GM08714 (cell line): ENCODE data around the gene HVCN1.

Experiments used
- H3K4me3 ChIP-seq: fragments of 200-500 bp; sonication (Bioruptor generic); 2 replicates; pipeline ENCODE4 v1.5.1; 2014; ENCODE audit warnings: mild to moderate bottlenecking, low read length, inconsistent platforms
- ZNF274 ChIP-seq: IDR thresholded peaks from 2 replicates; pipeline ENCODE4 v1.6.1; 2012; ENCODE audit warnings: mild to moderate bottlenecking, low read depth, low read length

Gene HVCN1

GRCh38 chr12:110718222-110718908 is 29.4 kb upstream of the HVCN1 start:
- no peak for TF ChIP-seq ZNF274
- H3K4me3 ChIP-seq: no peak overlapping the region

DNA sequence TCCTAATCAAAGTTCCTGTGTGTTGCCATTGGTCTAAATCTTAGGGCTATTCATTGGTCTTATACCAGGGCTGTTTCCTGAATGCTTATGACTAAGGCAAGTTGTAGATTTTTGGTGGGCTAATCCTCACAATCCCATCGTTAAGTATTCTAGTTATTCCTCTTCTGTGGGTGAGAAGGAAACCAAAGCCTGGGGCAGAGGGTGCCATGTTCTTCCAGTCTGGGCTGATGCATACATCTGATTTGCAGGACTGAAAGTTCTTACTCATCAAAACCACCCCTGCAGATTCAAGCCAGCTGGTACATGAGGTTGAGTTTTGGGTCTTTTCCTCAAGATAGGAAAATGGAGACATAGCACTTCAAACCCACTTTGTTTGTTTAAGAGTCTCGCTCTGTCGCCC is 28.1 kb upstream of the HVCN1 start:
- no peak for TF ChIP-seq ZNF274
- no peak overlapping the region for H3K4me3 ChIP-seq

DNA sequence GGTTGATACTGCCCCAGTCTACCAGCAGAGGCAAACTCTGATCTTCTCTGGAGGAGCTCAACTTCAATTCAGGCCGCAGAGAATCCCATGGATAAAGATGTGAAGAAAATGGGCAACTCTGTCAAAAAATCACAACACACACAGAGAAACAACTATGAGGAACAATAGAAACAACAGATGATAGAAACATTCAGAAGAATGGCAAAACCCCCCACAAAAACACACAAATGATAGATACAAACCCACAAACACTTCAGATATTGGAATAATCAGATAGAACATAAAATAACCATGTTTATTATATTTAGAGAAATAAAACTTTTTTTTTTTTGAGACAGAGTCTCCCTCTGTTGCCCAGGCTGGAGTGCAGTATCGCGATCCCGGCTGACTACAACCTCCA is 20.0 kb upstream of the HVCN1 start:
- no peak overlapping the region for H3K4me3 ChIP-seq
- TF ChIP-seq ZNF274: no peak

DNA sequence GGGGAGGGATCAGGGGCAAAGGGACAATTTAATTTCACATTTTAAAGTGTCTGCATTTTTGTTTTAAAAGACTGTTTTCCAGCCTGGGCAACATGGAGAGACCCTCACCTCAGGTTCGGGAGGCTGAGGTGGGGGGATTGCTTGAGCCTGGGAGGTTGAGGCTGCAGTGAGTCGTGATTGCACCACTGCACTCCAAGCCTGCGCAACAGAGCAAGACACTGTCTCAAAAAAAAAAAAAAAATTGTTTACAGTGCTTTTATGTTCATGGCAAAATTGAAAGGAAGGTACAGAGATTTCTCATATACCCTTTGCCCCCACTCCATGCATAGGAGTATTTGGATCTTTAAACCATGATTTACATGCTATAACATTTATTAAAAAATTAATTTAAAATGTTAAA is 16.4 kb upstream of the HVCN1 start:
- TF ChIP-seq ZNF274: no peak
- H3K4me3 ChIP-seq: no peak overlapping the region

- H3K4me3 ChIP-seq: no peak overlapping the region
- TF ChIP-seq ZNF274: no peak
Observed at GRCh38 chr12:110704750-110705149, 15.8 kb upstream of the HVCN1 start.

DNA sequence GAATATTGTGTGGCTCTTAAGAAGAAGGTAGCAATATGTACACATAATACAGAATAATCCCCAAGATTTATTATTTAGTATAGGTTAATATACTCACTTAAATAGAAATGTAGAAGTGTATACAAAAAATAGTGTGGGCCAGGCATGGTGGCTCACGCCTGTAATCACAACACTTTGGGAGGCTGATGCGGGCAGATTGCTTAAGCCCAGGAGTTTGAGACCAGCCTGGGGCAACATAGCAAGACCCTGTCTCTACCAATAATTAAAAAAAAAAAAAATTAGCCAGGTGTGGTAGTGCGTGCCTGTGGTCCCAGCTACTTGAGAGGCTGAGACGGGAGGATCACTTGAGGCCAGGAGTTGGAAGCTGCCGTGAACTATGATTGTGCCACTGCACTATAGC is 15.3 kb upstream of the HVCN1 start:
- TF ChIP-seq ZNF274: no peak
- no peak overlapping the region for H3K4me3 ChIP-seq

DNA sequence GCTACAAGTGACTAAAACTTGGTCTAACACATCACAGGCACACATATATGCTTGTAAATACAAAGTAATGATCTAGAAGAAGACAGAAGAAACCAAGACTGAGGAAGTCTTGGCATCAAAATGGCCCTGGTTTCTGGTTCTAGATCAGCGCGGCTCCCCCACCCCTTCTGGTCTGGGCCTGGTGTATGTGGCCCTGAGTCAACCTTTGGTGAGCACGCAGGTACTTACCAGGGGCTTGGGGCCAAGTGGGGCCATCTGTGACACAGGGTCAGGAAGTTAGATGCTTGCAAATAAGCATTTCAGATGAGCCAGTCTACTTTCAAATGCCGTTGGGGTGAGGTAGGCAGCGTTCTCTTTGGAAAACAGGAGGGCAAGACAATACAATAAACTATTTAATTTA is 13.2 kb upstream of the HVCN1 start:
- TF ChIP-seq ZNF274: no peak
- H3K4me3 ChIP-seq: no peak overlapping the region

DNA sequence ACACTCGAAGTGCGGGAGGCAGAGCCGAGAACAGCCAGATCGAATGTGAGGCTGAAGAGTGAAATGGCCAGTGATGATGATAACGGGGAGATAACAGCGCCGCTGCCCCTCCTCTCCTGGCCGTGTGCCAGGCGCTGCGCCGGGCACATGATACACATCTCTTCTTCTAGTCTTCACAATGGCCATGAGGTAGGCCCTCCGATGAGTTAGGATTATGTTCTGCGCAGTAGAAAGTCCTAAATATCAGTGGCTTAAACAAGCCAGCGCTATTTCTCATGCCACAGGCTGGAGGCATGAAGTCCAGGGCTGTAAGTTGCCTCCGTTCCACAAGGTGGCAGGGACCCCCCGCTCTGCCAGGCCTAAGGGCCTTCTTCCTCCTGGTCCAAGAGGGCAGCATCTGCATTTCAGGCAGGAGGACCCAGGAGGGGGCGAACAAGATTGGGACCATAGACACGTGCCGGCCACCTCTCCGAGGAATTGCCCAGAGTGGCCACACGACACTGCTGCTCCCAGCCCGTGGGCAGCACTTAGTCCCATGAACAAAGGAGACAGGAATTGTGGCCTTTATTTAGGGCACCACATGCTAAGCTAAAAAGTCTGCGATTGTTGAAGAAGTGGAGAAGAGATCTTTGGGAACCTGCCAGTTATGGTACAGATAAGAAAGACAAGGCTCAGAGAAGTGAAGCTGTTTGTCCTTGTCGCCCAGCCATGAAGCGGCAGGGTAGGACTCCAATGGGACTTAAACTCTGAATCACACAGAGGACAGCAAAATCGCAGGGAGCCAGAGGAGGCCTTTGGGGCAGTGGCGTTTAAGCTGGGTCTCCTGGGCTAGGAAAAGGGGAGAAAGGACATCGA is 10.9 kb upstream of the HVCN1 start:
- TF ChIP-seq ZNF274: no peak
- H3K4me3 ChIP-seq: no peak overlapping the region

DNA sequence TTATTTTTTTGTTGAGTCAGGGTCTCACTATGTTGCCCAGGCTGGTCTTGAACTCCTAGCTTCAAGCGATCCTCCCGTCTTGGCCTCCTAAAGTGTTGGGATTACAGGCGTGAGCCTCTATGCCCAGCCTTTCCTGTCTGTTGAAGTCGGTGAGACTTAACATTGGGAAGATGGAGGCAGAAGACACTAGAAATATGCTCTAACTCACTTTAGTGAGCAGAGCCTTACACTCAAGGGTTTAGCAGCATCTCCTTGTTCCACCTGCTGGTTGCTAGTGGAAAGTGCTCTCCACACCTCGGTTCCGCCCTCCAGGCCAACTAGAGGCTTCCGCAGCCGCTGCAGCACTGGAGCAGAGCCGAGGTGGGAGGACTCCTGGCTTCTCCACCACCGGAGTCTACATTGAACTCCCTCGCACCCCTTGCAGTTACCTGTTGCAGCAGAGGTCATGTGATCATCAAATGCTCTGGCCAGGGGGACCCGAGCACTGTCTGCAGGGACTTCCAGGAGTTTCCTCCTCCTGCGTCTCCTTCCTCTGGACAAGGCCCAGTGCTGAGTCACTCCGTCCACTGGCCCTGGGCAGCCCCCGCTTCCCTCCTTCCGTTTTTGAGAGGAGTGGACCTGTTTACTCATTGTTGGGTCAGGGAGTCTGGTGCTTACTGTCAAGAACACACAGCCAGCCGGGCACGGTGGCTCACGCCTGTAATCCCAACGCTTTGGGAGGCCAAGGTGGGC is 9.4 kb upstream of the HVCN1 start:
- H3K4me3 ChIP-seq: no peak overlapping the region
- no peak for TF ChIP-seq ZNF274

DNA sequence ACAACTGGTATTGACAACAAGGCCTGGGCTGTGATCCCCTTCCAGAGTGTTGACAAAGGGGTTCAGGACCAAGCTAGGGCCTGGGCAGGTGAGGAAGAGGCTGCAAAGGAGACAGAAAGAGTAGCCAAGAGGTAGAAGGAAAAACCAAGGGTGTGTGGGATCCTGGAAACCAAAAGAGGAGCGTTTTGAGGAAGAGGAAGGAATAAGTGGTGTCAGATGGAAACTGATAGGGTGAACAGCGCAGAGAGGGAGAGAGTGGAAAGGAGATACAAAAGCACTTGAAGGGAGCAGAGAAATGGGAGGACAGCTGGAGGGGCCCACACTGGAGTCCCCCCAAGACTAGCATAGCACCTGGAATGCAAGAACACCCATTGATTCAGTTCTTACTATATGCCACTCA is 8.3 kb upstream of the HVCN1 start:
- TF ChIP-seq ZNF274: no peak
- no peak overlapping the region for H3K4me3 ChIP-seq

DNA sequence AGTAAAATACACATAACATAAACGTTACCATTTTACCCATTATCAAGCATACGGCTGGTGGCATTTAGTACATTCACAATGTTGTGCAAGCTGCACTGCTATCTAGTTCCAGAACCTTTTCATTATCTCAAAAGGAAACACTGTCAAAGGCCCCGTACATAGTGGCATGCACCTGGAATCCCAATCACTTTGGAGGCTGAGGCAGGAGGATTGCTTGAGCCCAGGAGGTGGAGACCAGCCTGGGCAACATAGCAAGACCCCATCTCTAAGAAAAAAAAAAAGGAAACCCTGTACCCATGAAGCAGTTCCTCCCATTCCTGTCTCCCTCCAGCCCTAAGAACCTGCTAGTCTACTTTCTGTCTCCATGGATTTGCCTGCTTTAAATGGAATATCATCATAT is 7.4 kb upstream of the HVCN1 start:
- no peak for TF ChIP-seq ZNF274
- no peak overlapping the region for H3K4me3 ChIP-seq

DNA sequence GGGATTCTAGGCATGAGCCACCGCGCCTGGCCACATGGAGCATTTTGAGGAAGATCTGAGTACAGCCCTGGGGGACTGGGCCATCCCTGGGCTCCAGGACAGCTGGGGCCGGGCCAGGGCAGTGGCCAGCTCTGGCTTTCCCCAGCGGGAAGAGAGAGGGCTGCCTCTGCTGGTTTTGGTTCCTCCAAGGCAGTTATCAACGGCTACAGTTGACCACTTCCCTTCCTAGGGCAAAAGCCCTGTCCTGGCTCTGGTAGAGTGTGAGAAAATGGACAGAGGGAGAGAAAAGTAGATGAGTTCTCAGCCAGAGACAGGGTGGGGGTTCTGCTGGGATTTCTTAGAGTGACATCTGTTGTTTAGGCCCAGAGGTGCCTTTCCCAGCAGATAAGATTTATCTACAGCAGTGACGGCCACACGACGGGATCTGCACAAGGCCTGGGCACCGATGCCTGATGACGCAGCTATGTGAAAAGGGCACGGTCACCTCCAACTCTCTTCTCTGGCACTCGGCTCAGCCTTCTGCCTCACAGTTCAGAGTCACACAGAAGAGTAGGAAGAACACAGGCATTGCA is 5.5 kb upstream of the HVCN1 start:
- no peak for TF ChIP-seq ZNF274
- H3K4me3 ChIP-seq: no peak overlapping the region

DNA sequence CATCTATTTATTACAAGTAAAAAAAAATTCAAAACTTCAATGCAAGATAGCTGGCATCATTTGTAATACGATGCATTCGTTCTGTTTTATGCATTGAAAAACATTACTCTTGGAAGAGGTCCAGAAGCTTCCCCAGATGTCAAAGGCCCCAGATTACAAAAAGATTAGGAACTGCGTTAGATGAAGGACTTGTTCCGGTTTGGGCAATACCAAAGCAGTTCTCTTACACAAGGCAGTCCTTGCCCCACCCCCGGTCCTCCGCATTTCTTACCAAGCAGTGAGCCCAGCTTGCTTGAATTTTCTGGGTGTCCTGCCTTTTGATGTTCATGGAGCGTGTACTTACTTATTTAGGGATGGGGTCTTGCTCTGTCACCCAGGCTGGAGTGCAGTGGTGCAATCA is 4.8 kb upstream of the HVCN1 start:
- no peak overlapping the region for H3K4me3 ChIP-seq
- no peak for TF ChIP-seq ZNF274

GRCh38 chr12:110690127-110690430 is 1.2 kb upstream of the HVCN1 start:
- no peak for TF ChIP-seq ZNF274
- H3K4me3 ChIP-seq: no peak overlapping the region; the same call in 1 of the 2 replicates
